Activated CD8-positive, alpha-beta memory T cell treated with anti-CD3 and anti-CD28 coated beads for 4 hours (primary cell): Measurements from ENCODE around the gene SLC5A10.

Experiments used
- DNase-seq, 2 donors: peaks; one replicate each; pipeline ENCODE4 v3.0.0-alpha.2; 2020; ENCODE audit warnings: low read depth in 2 of 2

SLC5A10 gene

DNA sequence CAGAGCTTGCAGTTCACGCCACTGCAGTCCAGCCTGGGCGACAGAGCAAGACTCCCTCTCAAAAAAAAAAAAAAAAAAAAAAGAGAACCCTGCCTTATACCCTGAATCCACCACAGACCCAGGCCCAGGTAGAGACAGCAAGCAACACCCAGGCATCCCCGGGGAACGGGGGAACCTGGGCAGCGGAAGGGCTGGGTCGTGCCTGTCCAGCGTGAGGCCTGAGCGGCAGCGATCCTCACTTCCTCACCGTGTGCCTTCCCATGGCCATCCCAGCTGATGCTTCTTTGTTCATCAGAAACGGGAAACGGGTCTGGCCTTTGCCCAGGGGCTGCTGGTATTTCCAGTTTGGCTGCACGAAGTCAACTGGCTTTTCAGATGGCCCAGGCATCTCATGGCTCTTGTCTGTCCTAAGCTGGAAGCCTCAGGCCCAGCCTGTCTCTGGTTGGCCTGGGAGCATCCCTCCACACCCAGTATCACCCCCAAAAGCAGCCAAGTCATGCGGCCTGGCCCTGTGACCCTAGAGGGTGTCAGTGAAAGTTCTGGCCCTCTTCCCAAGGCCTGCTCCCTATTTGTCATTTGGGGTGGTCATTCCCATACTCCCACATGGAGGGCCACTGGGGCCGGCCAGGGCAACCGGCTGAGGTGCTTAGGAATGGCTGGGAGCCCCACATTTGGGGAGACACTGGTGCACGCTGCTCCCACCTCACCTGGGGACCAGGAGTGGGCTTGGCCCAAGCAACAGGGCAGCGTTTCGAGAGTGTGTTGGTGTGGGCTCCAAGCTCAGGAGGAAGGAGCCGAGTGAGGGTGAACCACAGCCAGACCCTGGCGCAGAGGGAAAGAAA, 32.5 kb downstream of the SLC5A10 start:
- no peak for DNase-seq

DNA sequence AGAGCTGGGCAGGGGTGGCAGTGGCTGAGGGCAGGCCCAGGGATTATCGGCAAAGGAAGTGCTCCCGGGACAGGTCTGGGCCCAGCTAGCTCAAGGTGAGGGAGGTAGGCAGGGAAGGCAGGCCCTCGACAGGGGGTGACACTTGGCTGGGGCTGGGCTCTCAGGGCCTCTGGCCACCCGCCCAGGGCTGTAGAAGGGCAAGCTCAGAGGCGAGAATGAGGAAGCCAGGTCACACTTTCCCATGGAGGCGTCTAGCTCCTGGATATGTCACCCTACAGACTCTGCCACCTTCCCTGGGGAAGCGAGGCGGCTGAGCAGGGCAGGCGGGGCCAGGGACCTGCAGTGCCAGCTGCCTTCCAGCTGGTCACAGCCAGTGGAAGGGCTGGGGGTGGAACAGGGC, 33.5 kb downstream of the SLC5A10 start:
- no peak for DNase-seq

DNA sequence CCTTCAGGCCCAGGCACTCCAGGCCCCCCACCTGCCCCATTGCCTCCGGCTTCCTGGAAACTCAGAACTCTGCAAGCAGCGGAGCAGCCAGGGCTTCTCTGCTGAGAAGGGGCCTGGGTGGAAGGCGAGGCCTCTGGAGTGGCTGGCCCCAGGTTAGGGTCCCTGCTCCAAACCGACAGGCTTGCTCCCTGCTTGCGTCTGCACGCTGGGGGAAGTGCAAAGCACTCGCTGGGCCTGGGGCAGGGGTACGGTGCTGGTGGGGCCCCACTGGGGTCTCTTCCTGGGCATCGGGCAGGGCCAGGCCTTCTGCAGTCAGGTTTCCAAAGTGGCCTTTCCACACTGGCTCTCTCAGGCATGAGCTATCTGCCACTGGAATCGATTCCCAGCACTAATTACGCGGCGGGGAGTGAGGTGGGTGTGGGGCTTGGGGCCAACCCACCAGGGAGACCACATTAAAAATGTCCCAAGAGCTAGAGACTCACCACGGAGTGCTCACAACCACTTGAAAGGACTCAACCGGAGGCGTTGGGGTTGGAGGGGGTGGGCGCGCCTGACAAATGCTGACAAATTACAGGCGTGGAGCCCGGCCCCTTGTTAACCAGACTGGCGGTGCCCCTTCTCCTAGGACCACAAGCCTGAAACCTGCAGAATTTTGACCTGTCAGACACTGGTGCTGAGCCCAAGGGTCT, 34.7 kb downstream of the SLC5A10 start:
- no peak for DNase-seq

DNA sequence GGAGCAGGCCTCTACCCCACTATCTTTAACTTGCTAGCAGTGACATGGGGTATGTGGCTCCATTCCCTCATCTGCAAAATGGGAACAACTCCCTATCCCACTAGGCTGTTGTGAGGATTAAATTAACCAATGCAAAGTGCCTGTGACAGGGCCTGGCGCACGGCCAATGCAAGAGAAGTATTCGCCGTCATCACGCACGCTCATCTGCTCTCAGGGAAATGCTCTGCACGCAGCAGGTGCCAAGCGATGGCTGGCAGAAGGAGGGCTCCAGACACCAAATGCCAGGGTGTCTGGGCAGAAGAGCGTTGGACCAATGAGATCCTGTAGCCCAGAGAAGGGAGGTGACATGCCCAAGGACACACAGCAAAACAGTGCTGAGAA, 35.3 kb downstream of the SLC5A10 start:
- no peak for DNase-seq

DNA sequence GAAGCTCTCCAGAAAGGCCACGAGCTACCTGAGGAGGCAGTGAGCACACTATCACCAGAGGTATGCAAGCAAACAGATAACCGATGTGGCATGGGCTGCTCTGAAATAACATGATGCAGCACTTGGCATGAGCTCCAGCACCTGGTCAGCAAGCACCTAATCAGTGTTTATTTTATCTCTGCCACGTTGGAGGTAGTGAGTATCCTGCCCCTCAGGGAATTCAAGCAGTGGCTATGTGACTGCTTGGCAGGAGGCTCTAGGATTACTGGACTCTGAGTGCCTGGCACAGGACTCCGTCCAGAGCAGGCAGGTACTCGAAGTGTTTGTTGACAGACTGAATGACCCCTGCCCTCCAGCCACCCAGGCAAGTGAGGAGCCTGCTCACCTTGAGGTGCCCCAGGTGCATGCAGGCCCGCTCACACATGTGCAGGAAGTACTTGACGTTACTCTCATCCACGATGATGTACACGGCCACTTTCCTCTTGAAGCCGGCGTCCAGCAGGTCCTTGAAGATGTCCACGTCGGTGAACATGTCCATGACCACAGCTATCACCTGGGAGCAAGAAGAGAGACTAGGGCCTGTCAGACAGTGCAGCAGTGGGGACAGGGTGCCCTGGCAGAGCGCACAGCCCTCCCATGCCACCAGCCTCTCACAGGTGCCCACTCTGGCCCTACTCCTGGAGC, 36.0 kb downstream of the SLC5A10 start:
- DNase-seq, result no peak

DNA sequence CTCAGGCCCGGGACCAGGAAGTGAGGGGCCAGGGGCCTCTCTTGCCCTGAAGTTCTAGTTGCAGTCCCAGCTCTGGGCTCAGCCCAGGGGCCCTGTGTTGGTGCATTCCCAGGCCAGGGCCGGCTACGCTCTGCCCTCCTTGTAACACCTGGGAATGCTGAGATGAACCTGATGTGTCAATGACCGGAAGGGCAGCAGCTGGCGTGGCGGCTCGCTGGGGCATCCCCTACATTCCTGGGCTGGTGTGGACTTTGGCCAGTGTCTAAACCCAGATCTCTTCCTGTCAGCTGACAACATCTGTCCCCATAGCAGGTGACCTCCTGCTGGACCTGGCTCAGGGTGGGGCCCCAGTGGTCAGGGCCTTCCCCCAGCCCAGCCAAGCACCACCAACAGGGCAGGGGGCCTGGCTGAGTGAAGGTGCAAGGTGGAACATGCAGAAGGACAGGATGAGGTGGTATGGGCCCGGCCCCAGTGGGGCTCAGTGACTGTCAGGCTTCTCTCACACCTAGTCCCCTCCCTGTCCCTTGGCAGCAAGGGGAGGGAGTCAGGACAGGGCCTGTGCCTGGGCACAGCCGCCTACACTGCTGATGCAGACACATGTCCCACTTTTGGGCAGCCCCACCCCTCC, 36.7 kb downstream of the SLC5A10 start:
- no peak for DNase-seq

DNA sequence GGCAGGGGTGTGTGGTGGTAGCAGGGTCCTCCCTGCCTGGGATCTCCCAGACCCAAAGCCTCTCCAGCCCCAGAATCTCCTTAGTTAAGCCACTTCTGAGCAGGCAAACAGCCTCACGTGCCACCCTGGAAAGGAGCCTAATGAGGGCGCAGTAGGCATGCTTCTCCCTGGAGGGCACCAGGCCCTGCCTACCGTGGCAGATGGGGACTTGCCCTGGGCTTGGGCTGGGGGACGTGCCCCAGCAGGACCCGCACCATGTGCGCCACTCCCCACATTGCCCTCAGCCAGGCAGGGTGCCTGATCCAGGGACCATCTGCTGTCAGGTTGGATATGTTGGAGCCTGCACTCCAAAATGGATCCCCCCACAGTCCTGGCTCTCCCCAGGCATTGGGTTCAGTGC, 38.4 kb downstream of the SLC5A10 start:
- DNase-seq, result no peak

DNA sequence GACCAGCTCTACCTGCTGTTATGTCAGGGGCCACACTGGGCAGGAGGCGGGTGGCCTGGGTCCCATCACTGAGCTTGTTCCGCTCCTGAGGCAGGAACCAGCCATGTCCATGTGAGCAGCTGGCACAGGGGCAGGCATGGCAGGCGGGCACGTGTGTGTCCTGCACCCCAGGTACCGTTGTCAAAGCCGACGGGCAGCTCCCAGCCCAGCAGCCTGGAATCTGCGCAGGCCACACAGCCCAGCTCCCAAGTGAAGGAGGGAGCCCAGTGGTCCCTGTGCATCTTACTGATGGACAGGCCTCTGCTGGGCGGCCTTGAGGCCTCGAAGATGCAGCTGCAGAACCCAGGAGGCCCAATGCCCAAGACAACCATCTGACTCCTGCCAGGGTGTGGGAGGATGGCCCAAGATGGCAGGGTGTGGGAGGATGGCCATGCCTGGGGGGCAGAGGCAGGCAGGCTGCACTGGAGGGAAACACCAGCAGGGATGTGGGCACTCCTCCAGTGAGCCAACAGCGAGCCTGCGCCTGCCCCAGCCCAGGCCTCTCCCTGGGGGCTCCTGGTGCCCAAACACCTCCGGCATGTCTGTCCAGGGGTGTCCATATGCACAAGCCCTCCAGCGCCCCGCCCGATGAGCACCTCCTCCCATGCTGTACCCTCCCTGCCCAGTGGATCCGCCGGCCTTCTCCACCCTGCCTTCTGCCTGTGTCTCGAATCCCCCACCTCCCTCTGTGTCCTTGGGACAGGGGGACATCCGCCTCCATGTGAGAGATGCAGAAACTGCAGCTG, 39.8 kb downstream of the SLC5A10 start:
- no peak for DNase-seq

DNA sequence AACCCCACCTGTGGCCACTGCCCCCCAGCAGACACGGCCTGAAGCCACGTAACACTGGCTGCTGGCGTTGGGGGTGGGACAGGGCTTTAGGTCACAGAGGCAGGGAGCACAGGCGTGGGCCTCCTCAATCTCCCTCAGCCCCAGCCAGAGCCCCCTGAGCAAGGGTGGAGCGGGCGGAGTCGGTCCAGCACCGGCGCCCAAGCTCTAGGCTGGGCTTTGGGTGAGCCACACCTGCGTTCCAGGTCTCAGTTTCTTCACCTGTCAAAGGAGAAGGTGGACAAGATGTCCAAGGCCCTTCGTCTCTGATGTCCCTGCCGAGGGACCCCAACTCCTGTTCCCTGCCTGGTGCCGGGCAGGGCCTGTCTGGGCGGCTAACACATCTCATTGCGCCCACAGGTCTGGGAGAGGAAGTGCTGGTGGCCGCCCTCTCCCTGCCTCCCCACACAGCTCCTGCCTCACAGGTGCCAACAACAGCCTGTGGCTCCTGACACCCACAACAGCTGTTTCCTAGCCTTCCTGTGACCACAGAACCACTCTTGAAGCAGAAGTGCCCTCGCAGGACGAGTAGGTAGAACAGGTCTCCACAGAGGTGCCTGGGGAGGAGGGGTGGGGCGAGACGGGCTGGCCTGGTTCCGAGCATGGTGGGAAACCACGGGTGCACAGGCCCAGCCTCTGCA, 40.6 kb downstream of the SLC5A10 start:
- DNase-seq, result no peak

DNA sequence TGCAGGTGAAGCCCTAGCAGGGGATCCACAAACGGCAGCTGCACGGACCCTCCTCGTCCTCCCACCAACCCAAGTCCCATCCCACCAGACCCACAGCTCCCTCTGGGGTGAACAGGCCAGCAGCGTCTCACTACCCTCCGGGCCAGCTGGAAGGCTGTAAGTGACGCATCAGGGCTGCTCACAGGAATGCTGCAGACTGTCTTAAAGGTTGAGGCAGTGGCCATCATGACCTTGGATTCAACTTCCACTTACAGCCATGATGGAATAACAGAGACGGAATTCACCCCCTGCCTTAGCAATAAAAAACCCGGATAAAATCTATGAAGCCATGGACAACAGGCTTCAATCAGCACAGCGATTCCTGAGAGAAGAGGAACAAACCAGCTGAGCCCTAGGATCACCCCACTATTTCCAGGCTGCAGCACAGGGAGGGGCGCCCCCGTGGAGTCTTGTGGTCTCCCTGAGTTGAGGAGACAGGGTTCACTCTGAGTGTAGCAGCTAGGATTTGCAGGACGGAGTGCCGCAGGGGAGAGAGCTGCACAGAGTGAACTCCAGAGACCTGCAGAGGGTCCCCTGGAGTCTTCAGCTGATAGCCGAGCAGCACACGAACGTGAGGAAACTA, 42.1 kb downstream of the SLC5A10 start:
- DNase-seq, result no peak

DNA sequence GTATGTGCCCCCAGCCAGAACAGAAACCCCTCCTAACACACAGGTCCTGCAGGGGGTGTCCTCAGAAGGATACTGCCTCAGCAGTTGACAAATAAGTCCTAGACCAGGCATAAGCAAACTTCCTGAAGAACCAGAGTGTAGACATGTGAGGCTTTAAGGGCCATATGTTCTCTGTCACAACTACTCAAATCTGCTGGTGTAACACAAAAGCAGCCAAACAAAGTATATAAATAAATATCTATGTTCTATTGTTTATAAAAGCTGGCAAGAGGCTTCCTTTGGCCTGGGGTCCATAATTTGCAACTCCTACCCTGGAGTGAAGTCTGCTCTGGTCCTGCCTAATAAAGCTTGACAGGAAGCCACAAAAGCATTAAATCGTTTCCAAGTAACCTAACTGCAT, 42.7 kb downstream of the SLC5A10 start:
- no peak for DNase-seq

DNA sequence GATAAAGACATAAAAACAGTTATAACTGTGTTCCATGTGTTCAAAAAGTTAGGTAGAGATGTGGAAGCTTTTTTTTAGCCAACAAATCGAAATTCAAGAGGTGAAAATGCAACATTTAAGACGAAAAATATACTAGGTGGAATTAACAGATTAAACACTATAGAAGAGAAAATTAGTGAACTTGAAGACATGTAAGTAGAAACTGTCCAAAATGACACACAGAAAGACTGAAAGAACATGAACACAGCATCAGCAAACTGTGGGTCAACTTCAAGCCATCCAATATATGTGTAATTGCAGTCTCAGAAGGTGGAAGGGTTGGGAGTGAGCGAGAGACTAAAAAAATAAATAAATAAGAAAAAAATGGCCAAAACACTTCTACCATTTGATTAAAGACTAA, 43.3 kb downstream of the SLC5A10 start:
- no peak for DNase-seq

DNA sequence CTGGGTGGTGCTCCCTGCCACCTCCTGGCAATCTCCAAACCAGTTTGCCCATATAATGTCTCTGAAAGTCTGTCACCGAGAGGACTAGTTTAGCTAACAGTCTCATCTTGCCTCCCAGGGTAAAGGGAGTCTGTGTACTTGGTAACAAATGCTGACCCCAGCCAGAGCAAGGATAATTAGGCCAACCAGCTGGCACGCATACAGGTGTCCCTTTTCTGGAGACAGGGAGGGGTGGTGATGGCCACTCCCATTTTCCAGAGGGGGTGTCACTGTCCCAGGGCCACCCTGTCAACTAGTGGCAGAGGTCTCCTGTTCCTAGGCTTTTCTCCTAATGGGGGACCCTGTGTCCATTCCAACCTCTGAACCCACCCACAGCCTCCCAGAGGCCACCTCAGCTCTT, 44.5 kb downstream of the SLC5A10 start:
- DNase-seq, result no peak

DNA sequence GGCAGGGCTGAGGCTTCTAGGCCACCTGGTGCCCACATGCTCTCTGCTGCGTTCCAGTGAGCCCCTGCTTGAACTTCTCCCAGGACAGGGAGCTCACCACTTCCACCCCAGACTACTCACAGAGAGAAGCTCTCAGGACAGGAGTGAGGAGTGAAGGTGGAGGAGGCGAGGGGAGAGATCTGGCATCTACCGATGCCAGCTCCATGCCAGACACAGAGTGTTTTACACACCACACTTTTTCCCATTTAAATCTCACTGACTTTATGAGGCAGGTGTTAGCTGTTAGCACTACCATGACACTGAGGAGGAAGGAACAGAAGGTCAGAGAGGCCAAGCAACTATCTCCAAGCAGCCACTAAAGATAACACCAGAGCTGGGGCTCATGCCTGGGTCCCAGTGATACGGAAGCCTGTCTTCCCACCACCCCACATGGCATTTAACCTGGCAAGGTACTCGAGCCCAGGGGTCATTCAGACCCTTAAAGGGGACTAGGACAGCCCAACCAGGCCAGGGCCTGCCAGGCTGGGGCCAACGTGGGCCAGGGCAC, 45.8 kb downstream of the SLC5A10 start:
- DNase-seq, result no peak

DNA sequence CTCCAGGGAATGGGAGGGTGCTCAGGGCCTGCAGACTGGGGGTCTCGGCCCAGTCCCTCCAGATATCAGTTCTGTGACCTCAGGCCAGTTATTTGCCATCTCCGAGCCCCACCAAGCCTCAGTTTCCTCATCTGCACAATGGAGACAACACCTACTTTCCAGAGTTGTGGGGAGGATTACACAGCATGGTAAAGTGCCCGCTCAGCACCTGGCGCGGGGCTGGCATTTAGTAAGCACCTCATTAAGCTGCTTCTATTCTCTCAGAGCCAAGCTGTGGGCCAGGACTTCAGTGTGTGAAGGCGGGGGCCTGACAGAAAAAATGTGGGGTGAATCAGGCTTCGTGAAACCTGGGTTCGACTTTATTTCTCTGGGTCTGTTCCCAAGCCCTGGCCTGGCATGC, 47.4 kb downstream of the SLC5A10 start:
- no peak for DNase-seq

DNA sequence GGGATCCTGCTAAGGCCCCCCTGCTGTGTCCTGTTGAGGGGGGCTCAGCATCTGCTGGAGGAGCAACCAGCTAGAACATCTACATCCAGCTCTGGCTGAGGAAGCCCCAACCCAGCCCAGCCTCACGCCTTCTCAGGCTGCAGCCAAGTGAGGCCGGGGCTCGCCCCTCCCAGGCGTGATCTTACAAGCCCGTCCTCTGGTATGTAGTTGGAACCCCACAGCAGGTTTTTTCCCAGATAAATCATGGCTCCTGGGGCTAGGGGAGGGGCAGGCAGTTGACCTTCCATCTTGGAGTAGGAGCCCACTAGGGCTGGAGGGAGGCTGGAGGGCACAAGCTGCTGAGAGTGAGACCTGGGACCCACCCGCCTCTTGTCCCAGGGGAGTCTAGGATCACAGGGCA, 47.9 kb downstream of the SLC5A10 start:
- DNase-seq, result no peak

DNA sequence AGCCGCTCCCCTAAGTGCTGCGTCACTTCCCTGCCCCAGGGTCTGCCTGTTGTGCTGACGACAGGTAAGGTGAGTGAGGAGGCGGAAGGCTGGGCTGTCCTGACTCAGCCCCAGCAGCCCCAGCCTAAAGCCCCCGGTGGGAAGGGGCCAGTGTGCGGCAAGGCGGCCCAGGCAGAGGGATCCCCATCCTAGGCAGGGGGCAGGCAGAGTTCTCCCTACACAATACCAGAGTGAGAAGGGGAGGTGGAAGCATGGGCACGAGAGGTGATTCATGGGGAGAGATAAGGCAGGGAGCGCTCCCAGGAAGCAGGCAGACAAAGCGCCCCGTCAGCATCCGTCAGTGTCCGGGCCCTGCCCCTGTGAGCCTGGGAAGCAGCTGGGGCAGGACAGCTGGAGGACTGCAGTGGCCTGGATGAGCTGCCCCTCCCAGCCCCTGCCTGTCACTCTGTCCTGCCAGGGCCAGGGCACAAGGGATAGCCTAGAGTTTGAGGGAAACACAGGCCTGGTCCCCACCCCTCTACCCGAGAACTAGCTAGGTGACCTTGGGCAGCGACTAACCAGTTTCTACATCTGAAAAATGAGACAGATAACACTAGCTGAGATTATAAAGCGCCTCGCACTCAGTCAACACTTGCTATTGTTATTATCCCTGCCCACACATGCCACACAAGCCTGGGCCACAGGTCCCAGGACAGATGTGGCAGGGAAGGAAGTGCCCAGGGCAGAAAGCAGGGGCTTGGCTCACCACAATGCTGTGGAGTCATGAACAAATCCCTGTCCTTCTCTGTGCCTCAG, 48.8 kb downstream of the SLC5A10 start:
- DNase-seq, result no peak

DNA sequence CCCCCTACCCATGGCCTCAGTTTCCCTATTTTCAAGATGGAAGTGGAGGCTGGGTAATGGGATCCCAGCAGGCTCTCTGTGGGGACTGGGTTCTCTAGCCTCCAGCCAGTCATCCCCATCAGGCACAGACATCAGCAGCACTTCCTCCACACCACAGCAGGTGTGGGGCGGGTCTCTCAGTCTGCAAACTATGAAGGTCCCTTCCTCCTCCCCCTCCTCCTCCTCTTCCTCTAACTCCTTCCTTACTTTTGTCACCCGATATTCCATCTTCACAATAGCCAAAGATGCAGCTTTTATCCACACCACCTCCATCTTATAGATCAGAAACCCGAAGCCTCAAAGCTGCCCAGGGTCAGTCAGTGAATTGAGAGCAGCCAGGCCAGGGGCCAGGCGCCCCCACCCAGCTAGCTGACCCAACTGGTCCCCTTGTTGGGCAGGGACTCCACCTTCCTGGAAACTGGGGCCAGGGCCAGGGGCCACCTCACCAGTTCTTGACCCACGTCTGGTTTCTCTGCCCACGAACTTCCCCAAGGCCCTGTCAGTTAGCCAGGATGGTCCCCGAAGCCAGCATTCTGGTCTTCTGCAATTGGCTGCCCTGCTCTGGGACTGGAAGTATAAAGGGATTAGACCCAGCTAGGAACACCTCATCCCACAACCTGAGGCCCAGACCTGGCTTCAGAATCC, 50.1 kb downstream of the SLC5A10 start:
- no peak for DNase-seq
